IPS-18a (cell line): ENCODE measurements around the gene TENM4.

Experiments used
- H3K27ac ChIP-seq: one replicate; pipeline ENCODE4 v1.5.1; 2013; ENCODE audit warnings: low read length
- H3K27me3 ChIP-seq: one replicate; pipeline ENCODE4 v1.6.1; 2013; ENCODE audit warnings: mild to moderate bottlenecking, low read length; ENCODE audit not compliant: control insufficient read depth, insufficient read depth
- H3K36me3 ChIP-seq: one replicate; pipeline ENCODE4 v1.6.1; 2013; ENCODE audit warnings: low read depth, low read length; ENCODE audit not compliant: control insufficient read depth
- H3K4me1 ChIP-seq: one replicate; pipeline ENCODE4 v1.6.1; 2013; ENCODE audit warnings: low read depth, low read length; ENCODE audit not compliant: control insufficient read depth
- H3K4me3 ChIP-seq: one replicate; pipeline ENCODE4 v1.5.1; 2013; ENCODE audit warnings: low read length
- H3K9ac ChIP-seq: one replicate; pipeline ENCODE4 v1.6.1; 2013; ENCODE audit warnings: mild to moderate bottlenecking, low read length, moderate library complexity
- H3K9me3 ChIP-seq: one replicate; pipeline ENCODE4 v1.6.1; 2013; ENCODE audit warnings: low read depth, low read length; ENCODE audit not compliant: control insufficient read depth

Gene TENM4

GRCh38 chr11:79095424-79095823 lies 345.4 kb downstream of the TENM4 start:
- no peaks in the 10 kb centered on the region for H3K9me3 ChIP-seq
- H3K36me3 ChIP-seq: no peaks in the 10 kb centered on the region
- H3K27ac ChIP-seq: no peak overlapping the region
- no peak overlapping the region for H3K4me3 ChIP-seq
- no peaks in the 10 kb centered on the region for H3K27me3 ChIP-seq
- no peaks in the 10 kb centered on the region for H3K4me1 ChIP-seq
- H3K9ac ChIP-seq: no peak overlapping the region

GRCh38 chr11:79094616-79095015 lies 346.2 kb downstream of the TENM4 start:
- no peaks in the 10 kb centered on the region for H3K9me3 ChIP-seq
- no peaks in the 10 kb centered on the region for H3K36me3 ChIP-seq
- H3K4me3 ChIP-seq: no peak overlapping the region
- H3K27ac ChIP-seq: no peak overlapping the region
- no peaks in the 10 kb centered on the region for H3K4me1 ChIP-seq
- H3K9ac ChIP-seq: no peak overlapping the region
- H3K27me3 ChIP-seq: no peaks in the 10 kb centered on the region

GRCh38 chr11:79092791-79093353 lies 348.0 kb downstream of the TENM4 start:
- H3K4me1 ChIP-seq: peaks cover 17% of the 10 kb centered on the region
- H3K27me3 ChIP-seq: no peaks in the 10 kb centered on the region
- no peaks in the 10 kb centered on the region for H3K9me3 ChIP-seq
- no peak overlapping the region for H3K27ac ChIP-seq
- H3K9ac ChIP-seq: no peak overlapping the region
- H3K36me3 ChIP-seq: no peaks in the 10 kb centered on the region
- H3K4me3 ChIP-seq: no peak overlapping the region

GRCh38 chr11:79090191-79090705 lies 350.6 kb downstream of the TENM4 start:
- Histone ChIP-seq H3K4me3 (no peak overlapping the region), H3K9me3 (no peaks in the 10 kb centered on the region), H3K36me3 (no peaks in the 10 kb centered on the region), H3K27me3 (no peaks in the 10 kb centered on the region), H3K9ac (no peak overlapping the region), H3K27ac (no peak overlapping the region), H3K4me1 (peaks cover 29% of the 10 kb centered on the region)

GRCh38 chr11:79089601-79090000 lies 351.2 kb downstream of the TENM4 start:
- Histone ChIP-seq H3K27me3 (no peaks in the 10 kb centered on the region), H3K27ac (no peak overlapping the region), H3K36me3 (no peaks in the 10 kb centered on the region)

GRCh38 chr11:79088967-79089366 lies 351.9 kb downstream of the TENM4 start:
- Histone ChIP-seq H3K4me1 (peaks cover 29% of the 10 kb centered on the region), H3K9ac (no peak overlapping the region), H3K36me3 (no peaks in the 10 kb centered on the region), H3K27me3 (no peaks in the 10 kb centered on the region), H3K9me3 (no peaks in the 10 kb centered on the region), H3K4me3 (no peak overlapping the region), H3K27ac (no peak overlapping the region)

More at GRCh38 chr11:79089601-79090000, 351.2 kb downstream of the TENM4 start:
- Histone ChIP-seq H3K9ac (no peak overlapping the region), H3K9me3 (no peaks in the 10 kb centered on the region), H3K4me1 (peaks cover 29% of the 10 kb centered on the region), H3K4me3 (no peak overlapping the region)

GRCh38 chr11:79087961-79088318 lies 352.9 kb downstream of the TENM4 start:
- no peaks in the 10 kb centered on the region for H3K9me3 ChIP-seq
- no peak overlapping the region for H3K27ac ChIP-seq
- H3K27me3 ChIP-seq: no peaks in the 10 kb centered on the region
- H3K36me3 ChIP-seq: no peaks in the 10 kb centered on the region
- H3K4me3 ChIP-seq: no peak overlapping the region
- H3K9ac ChIP-seq: no peak overlapping the region
- peaks cover 29% of the 10 kb centered on the region for H3K4me1 ChIP-seq

GRCh38 chr11:79087238-79087960 lies 353.4 kb downstream of the TENM4 start:
- no peaks in the 10 kb centered on the region for H3K36me3 ChIP-seq
- no peaks in the 10 kb centered on the region for H3K9me3 ChIP-seq
- no peak overlapping the region for H3K4me3 ChIP-seq
- H3K4me1 ChIP-seq: peaks cover 29% of the 10 kb centered on the region
- H3K9ac ChIP-seq: no peak overlapping the region
- no peak overlapping the region for H3K27ac ChIP-seq
- H3K27me3 ChIP-seq: no peaks in the 10 kb centered on the region

- Histone ChIP-seq H3K9ac (no peak overlapping the region), H3K27me3 (no peaks in the 10 kb centered on the region), H3K36me3 (no peaks in the 10 kb centered on the region), H3K27ac (no peak overlapping the region), H3K4me1 (peaks cover 29% of the 10 kb centered on the region), H3K4me3 (no peak overlapping the region), H3K9me3 (no peaks in the 10 kb centered on the region)
Observed at GRCh38 chr11:79086056-79086455, 354.8 kb downstream of the TENM4 start.

- H3K4me1 ChIP-seq: peaks cover 27% of the 10 kb centered on the region
- H3K9ac ChIP-seq: no peak overlapping the region
- no peaks in the 10 kb centered on the region for H3K9me3 ChIP-seq
- H3K27ac ChIP-seq: no peak overlapping the region
- no peaks in the 10 kb centered on the region for H3K36me3 ChIP-seq
- no peaks in the 10 kb centered on the region for H3K27me3 ChIP-seq
- no peak overlapping the region for H3K4me3 ChIP-seq
Observed at GRCh38 chr11:79084382-79084781, 356.4 kb downstream of the TENM4 start.

GRCh38 chr11:79083352-79083751 lies 357.5 kb downstream of the TENM4 start:
- Histone ChIP-seq H3K9me3 (no peaks in the 10 kb centered on the region), H3K9ac (no peak overlapping the region), H3K27ac (no peak overlapping the region), H3K36me3 (no peaks in the 10 kb centered on the region), H3K4me1 (peaks cover 17% of the 10 kb centered on the region), H3K27me3 (no peaks in the 10 kb centered on the region), H3K4me3 (no peak overlapping the region)

GRCh38 chr11:79082907-79083306 lies 357.9 kb downstream of the TENM4 start:
- Histone ChIP-seq H3K27ac (no peak overlapping the region), H3K27me3 (no peaks in the 10 kb centered on the region), H3K36me3 (no peaks in the 10 kb centered on the region), H3K4me1 (peaks cover 13% of the 10 kb centered on the region), H3K9ac (no peak overlapping the region), H3K4me3 (no peak overlapping the region), H3K9me3 (no peaks in the 10 kb centered on the region)
